GM11168 (cell line): Measurements from ENCODE around the gene RIMKLB.
"Not testable (repeated sequence)": the region's sequence is repeated elsewhere in the genome, so short reads cannot be mapped to it uniquely, and the experiment has no call there.

Source experiments
- in situ Hi-C: fragments of 300-500 bp; cut with MboI; formaldehyde crosslinking; loops from one replicate; pipeline ENCODE4 v1.12.0; 2022; ENCODE audit warnings: low sequenced_read_pairs; ENCODE audit not compliant: unreplicated experiment

The RIMKLB gene

DNA sequence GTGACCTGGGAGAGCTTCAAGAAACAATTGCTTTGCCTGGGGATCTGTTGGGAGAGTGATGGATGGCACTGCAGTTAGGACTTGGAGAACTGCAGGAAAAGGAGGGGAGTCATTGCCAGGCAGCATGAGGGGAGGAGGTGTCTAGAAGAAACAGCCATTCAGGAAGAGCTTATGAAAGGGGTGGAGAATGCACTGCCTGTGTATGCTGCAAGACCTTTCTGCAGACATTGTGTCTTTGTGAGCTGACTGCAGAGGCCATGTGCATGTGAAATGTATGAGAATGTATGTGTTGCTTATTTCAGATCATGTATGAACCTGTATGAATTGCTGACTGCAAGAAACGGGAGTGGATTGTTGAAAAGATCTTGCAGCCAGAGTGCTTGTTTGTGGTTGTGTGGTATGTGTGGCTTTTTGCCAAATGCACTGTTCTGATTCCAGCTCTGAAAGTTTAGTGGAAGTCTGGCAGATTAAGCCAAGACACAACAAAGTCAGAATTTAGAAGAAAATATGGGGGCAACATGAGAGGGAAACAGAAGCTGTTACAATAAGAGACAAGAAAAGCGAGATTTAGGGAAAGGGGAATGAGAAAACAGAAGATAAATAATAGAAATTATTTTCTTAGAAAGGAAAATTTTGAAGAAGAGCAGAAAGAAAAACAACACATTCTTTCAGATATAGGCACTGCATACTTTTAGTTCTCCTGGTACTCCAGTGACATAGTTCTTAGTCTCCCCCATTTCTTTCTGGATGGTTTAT is 9.8 kb upstream of the RIMKLB start:
- in situ Hi-C loops = loop anchor here (25.0 kb wide), 1 partner anchor 174 kb away; no protein-coding TSS in a partner anchor

DNA sequence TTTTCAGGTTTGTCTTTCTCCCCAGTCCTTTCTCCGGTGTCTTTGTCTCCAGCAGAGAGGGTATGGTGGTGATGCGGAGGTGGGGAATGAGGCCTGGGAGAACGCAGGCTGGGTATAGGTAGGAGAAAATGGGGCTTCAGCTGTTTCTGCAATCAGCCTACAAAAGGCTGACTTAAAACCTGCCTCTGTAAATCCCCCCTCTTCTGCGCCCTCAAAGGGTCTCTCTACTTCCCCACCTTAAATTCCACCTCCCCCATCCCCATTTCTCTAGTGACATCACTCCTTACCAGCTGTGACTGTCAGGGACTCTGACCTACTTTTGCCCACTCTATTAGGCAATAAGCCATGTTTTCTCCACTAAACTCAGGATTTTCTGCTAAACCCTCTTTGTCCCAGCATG is 8.1 kb upstream of the RIMKLB start:
- in situ Hi-C loops = loop anchor here (25.0 kb wide), 1 partner anchor 173 kb away; no protein-coding TSS in a partner anchor

DNA sequence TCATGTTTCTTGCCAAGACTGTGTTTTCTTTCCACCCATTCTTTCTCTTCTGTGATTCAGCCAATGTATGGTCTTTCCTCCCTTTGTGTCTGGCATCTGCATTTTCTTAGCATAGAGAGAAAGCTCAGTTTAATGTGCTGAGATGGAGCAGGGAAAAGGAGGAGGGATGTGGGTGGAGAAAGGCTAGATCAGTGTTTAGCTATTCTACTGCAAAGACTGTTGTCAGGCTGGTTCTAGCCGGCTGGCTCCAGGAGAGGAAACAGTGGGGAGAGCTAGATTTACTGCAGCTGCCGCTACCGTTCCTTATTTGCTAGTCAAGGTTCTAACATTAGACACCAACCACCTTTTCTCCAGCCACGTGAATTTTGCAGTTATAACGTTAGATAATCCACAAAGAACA is 5.2 kb upstream of the RIMKLB start:
- in situ Hi-C loops = loop anchor here (25.0 kb wide), 1 partner anchor 170 kb away; no protein-coding TSS in a partner anchor

DNA sequence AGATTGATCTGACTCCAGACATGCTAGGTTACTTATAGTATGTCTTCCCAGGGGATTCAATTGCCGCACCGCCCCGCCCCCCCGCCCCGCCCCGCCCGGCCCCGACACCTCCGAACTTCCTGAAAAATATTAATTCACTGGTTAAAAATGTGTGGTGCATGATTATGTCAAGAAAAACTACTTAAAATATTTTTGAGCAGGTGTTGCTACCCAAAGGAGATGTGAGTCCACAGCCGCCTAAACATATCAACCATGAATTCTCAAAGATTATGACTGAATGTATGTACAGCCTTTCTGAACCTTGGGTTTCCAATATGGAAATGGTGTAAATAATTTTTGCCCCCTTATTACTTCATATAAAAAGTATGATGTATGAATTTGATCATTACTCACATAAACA is 2.7 kb upstream of the RIMKLB start:
- in situ Hi-C loops = loop anchor here (25.0 kb wide), 1 partner anchor 167 kb away; no protein-coding TSS in a partner anchor

GRCh38 chr12:8696442-8697090 is 1.2 kb upstream of the RIMKLB start:
- in situ Hi-C loops = loop anchor here (25.0 kb wide), 1 partner anchor 166 kb away; no protein-coding TSS in a partner anchor

GRCh38 chr12:8697120-8697475 is 693 bp upstream of the RIMKLB start:
- in situ Hi-C loops = loop anchor here (25.0 kb wide), 1 partner anchor 165 kb away; no protein-coding TSS in a partner anchor

- in situ Hi-C loops = loop anchor here (25.0 kb wide), 1 partner anchor 164 kb away; no protein-coding TSS in a partner anchor
These were observed 501 bp downstream of the RIMKLB start for GRCh38 chr12:8698132-8698851.

DNA sequence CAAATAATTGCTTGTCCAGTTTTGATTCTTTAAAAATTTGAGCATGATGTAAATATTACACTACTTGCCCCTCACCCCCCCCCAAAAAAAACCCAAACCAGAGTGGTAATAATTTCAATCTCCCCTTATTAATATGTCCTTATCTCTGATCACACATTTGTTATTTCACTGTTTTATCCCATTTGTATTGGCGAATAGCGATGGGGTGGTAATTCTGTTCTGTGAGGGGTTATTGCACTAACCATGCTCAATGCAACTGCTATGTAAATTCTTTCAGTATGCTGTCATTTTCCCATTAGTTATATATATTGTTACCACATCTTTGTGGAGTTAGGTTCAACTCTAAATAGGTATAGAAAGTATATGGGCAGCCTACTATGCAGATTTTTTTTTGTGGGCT is 1.1 kb downstream of the RIMKLB start:
- in situ Hi-C loops = loop anchor here (25.0 kb wide), 1 partner anchor 163 kb away; no protein-coding TSS in a partner anchor

GRCh38 chr12:8699714-8700113 is 1.9 kb downstream of the RIMKLB start:
- in situ Hi-C loops = loop anchor here (25.0 kb wide), 1 partner anchor 163 kb away; no protein-coding TSS in a partner anchor

DNA sequence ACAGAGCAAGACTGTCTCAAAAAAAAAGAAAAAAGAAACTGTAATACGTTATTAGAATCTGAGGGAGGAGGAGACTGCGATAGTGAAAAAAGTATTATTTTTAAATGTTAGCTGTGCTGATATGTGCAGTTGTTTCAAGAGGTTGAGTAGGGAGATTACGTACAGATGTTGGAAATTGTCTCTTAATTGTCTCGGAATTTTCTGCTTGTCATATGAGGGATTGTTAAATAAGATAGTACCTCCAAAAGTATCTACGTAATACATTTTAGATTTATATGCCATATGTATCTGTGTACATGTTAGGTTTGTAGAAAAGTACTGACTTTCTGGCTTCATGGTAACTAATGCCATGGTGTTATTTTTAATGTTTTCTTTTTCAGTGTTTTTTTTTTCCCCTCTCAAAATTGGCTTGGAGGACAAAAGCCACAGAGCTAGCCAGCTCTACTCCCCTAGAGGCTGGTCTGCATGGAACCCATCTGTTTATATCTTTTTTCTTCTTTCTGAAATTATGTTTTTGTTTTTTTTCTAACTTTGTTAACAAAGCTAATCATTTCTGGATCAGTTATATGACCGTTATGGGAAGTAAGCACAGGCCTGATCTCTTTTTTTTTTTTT is 3.4 kb downstream of the RIMKLB start:
- in situ Hi-C loops = no loop called here

- in situ Hi-C loops = no loop called here
These were observed 4.4 kb downstream of the RIMKLB start for GRCh38 chr12:8702159-8702558.

- in situ Hi-C loops = no loop called here
These were observed 11.5 kb downstream of the RIMKLB start for GRCh38 chr12:8709124-8709830.

- in situ Hi-C loops = no loop called here
These were observed 14.8 kb downstream of the RIMKLB start for GRCh38 chr12:8712572-8712971.

DNA sequence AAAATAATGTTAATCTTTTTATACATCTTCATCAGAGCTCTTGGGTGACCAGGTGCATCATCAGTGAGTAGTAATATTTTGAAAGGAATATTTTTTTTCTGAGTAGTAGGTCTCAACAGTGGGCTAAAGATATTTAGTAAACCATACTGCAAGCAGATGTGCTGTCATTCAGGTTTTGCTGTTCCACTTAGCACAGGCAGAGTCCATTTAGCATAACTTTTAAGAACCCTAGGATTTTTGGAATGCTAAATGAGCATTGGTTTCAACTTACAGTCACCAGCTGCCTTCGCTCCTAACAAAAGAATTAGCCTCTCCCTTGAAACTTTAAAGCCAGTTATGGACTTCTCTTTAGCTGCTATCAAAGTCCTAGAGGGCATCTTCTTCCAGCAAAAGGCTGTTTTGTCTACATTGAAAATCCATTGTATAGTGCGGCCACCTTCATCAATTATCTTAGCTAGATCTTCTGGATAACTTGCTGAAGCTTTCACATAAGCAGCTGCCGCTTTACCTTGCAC is 24.6 kb downstream of the RIMKLB start:
- in situ Hi-C loops = no loop called here

- in situ Hi-C loops = no loop called here
These were observed 37.1 kb downstream of the RIMKLB start for GRCh38 chr12:8734873-8735381.

GRCh38 chr12:8742501-8742900 is 44.7 kb downstream of the RIMKLB start:
- in situ Hi-C loops = no loop called here

GRCh38 chr12:8743121-8743520 is 45.3 kb downstream of the RIMKLB start:
- in situ Hi-C loops = not testable (repeated sequence)

DNA sequence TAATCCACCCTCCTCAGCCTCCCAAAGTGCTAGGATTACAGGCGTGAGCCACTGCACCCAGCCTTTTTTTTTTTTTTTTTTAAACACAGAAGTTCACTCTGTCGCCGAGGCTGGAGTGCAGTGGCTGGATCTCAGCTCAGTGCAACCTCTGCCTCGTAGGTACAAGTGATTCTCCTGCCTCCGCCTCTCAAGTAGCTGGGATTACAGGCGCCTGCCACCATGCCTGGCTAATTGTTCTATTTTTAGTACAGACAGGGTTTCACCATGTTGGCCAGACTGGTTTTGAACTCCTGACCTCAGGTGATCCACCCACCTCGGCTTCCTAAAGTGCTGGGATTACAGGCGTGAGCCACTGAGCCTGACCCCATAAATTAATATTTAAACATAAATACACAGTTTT is 47.8 kb downstream of the RIMKLB start:
- in situ Hi-C loops = not testable (repeated sequence)

- in situ Hi-C loops = no loop called here
These were observed 48.3 kb downstream of the RIMKLB start for GRCh38 chr12:8746046-8746445.
